GM19397 (cell line): Measurements from ENCODE around the gene NECAB2.
"Not testable (repeated sequence)": the region's sequence is repeated elsewhere in the genome, so short reads cannot be mapped to it uniquely, and the experiment has no call there.

Source experiments
- ATAC-seq: cut with Tn5 transposase; IDR thresholded peaks from one replicate; pipeline ENCODE4 v1.9.1; 2021; ENCODE audit warnings: mild to moderate bottlenecking, moderate library complexity; ENCODE audit not compliant: unreplicated experiment

Gene NECAB2

DNA sequence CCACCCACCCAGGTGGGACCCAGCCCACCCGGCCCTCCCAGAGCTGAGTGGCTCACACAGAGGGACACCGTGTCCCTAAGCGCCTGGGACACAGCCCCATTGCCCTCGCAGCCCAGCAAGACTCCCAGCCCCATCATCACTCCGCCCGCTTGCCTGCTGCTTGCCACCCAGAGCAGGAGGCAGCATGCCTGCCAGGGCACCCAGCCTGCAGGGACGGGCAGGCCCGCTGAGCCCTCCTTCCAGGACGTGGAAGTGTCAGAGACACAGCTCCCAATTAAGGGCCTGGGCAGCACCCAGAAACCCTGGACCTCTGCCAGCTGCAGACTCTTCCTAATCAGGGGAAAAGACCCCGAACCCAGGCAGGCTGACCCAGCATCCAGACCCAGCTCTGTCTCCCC lies 32.2 kb upstream of the NECAB2 start:
- ATAC-seq, result no peak

DNA sequence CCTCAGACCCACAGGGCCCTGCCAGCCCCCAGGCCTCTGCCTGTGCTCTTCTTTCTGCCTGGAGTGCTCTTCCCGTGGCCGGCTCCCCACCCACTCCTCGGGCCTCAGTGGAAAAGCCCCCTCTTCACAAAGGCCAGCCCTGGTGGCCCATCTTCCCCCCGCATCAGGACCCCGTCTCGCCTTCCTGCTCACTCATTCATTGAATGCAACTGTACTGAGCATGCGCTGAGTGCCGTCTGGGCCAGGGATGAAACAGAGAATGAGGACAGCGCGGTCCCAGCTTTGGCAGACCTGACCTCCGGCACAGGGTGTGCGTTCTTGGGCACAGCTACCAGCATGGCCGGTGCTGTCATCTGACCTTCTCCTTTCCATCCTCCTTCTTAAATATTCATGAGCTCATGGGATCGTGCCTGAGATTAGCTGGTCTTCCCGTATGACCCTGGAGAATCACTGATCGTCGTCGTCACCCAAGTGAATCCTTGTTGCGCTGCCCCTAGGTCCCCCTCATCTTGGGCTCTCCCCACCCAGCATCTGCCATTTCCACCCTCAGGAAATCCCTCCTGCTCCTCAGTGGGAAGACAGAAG lies 31.4 kb upstream of the NECAB2 start:
- ATAC-seq, result no peak

DNA sequence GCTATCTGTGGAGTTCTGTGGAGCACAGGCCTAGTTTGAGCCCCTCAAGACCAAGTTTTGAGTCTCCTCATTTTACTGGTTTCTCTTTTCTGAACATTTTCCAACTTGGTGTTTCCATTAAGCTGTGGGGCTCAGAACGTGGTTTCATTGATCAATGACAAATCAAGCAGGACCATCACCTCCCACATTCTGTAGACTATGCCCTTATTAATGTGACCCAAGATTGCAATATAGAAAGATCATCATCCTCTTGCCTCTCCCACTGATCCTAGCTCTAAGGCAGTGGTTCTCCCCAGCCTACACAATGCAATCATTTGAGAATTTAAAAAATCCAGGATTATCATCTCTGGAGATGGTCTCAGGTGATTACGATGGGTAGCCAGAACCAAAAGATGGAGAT lies 30.8 kb upstream of the NECAB2 start:
- ATAC-seq, result no peak

DNA sequence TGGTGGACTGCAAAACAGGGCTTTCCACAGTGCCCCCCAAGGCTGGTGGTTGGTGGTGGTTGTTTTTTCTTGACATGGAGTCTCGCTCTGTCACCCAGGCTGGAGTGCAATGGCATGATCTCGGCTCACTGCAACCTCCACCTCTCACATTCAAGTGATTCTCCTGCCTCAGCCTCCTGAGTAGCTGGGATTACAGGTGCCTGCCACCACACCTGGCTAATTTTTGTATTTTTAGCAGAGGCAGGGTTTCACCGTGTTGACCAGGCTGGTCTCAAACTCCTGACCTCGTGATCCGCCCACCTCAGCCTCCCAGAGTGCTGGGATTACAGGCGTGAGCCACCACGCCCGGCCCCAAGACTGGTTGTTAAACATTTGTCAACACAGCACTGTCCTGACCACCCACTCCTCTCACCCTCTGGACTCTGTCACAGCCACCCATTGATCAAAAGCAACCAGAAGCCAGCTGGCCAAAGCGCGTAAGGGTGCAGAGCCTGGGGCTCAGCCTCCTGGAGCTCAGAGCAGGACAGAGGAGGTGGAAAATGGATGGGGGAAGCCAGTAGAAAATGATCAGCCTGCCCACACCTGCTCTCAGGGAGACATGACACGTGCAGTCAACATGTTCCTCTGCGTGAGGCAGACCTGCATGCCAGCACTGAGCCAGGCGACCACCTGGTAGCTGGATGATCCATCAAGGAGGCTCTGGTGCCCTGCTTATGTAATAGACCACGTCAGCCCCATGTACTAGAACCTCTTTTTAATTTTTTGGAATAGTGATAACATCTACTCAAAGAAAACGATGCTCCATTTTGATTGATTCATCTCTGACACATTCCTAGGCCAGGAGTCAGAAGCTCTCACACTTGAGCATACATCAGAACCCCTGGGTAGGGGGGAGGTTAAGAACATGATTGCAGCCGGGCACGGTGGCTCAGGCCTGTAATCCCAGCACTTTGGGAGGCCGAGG lies 29.8 kb upstream of the NECAB2 start:
- ATAC-seq, result no peak

DNA sequence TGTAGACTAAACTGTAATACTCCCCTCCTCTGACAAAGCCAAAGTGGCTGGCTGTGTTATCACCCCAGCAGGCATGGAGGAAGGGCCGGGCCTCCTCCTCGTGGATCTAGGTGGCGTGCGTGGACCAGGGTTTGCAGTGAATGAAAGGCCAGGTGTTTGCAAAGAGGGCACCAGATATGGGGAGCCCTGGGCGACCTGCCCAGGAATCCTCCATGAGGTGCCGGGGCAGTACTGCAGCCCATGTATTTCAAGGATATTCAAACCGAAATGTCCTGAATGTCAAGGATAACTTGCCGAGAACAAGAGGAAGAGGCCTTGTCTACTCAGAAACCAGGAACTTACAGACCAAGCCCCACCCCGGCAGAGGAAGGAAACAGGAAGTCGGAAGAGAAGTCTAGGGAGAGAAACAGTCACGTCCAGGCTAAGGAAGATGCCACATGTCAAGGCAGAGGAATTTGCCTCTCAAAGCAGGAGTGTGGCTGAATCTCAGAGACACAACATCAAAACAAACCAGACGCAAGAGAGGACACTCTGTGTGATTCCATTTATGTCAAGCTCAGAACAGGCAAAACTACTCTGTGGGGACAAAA lies 28.7 kb upstream of the NECAB2 start:
- ATAC-seq, result no peak

DNA sequence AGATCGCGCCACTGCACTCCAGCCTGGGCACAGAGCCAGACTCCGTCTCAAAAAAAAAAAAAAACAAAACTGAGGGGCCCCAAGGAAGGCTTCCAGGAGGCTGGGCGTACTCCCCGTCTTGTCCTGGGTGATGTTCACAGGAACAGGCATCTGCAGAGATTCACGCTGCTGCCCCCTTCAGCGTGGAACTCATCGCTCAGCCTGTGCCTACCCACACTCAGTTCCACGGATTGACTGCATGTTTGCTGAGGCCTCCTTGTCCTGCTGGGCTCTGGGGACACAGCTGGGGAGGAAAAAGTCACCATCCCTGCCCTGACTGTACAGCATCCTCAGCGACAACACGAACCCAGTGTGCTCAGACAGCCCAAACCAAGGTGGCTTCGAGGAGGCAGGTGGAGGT lies 27.9 kb upstream of the NECAB2 start:
- ATAC-seq, result no peak

DNA sequence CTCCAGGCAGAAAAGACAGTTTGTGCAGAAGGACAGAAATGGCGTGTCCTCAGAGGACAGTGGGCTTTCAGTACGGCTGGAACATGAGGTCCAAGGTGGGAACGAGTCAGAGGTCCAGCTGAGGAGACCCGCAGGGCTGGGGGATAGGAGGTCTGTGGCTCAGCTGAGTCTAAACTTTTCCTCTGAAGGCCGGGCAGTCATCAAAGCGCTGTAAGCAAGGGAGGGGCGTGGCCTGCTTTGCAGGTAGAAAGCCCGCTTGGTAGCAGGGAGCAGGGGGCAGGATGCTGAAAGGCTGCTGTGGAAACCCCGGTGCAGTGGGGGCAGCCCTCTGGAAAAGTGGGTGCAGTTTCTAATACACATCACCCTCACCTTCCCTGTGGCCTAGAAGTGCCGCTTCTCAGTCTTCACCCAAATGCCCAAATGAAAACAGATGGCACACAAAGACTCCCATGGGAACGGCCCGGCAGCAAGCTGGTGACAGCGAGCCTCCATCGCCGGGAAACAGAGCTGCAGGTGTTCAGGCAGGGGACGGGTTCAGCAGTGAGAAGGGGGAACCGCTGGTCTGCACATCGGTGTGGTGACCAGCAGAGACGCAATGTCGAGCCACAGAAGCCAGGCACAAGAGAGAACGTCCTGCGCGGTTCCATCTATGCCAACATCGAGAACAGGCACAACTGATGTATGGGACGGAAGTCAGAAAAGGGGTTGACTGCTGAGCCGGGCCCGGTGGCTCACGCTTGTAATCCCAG lies 27.2 kb upstream of the NECAB2 start:
- no peak for ATAC-seq

DNA sequence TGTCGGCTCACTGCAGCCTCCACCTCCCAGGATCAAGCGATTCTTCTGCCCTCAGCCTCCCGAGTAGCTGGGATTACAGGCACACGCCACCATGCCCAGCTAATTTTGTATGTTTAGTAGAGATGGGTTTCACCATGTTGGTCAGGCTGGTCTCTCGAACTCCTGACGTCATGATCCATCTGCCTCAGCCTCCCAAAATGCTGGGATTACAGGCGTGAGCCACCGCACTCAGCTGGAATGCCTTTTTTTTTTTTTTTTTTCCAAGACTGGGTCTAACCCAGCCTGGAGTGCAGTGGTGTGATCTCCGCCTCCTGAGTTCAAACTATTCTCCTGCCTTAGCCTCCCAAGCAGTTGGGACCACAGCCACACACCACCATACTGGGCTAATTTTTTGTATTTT lies 26.5 kb upstream of the NECAB2 start:
- not testable (repeated sequence) for ATAC-seq

DNA sequence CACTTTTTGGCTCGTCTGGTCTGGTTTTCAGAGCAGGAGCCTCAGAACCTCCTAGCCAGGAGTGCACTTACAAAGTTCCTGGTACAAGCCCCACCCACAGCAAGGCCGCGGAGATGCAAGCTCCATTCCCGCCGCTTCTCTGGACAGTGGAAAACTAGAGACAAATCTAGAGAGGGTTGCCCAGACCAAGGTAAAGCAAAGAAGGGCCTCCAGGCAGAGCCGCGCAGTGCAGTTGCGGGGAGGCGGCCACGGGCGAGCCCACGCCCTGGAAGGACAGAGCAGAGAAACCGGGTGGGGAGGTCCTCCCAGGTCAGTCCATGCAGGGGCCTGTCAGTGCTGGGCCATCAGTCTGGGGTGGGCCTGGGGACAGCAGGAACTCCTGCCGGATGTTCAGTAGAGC lies 26.0 kb upstream of the NECAB2 start:
- ATAC-seq, result no peak

DNA sequence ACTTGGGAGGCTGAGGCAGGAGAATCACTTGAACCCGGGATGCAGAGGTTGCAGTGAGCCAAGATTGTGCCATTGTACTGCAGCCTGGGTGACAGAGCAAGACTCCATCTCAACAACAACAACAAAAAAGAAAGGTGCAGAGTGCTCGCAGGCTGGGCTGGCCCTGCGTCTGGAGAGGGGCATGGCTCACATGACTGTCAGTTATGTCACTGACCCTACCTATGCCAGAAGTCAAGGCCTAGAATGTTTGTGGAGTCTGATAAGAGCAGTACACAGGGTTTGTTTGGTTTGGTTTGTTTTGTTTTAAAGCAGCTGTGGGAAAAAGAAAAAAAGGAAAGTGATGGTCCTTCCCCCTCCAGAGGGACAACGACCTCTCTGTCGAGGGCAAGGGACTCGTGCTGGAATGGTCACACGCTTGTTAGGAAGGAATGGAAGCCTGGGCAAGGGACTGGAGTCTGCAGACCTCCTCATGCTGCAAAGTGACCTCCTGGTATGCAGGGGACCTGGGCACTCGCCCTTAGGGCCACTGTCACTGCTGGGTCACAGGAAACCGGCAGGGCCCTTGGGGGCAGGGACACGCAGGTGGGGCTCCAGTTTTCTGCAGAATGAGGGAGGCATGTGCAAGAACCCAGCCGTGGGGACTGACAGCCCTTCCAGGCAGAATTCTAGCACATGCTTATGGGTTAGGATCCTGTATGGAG lies 25.1 kb upstream of the NECAB2 start:
- no peak for ATAC-seq

DNA sequence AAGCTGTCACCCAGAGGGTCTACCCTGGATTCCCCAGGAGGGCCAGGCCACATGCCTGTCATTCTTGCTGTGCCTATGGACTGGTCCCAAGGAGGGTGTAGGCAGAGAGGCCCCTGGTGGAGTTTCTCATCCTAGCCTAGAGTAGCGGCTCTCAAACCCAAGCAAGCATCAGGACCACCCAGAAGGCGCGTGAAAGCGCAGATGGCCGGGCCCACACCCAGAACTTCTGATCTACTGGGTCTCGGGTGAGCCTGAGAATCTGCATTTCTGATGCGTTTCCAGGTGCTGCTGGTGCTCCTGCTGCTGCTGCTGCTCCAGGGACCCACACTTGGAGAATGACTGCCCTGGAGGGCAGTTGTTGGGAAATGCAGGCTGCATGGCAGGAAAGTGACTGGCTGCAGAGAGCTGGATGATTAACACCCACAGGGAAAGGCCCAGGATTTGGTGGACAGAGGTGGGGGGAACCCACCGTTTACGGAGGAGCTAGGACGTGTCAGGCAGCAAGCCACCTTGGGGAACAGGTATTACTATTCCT lies 24.5 kb upstream of the NECAB2 start:
- no peak for ATAC-seq

DNA sequence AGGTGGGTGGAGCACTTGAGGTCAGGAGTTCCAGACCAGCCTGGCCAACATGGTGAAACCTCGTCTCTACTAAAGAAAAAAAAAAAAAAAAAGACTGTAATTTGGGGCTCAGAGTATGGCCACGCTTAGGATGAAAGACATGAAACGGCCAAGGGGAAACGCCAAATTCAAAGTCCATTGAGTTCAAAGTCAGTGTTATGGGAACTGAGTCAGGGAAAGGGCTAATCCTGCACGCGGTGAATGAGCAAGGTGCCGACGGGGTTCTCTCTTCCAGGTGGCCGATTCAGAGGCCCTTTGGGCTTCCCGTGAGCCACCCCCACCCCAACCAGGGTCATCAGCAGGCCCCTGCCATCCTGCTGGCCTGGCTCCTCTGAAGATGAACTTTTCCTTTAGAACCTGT lies 22.5 kb upstream of the NECAB2 start:
- no peak for ATAC-seq

DNA sequence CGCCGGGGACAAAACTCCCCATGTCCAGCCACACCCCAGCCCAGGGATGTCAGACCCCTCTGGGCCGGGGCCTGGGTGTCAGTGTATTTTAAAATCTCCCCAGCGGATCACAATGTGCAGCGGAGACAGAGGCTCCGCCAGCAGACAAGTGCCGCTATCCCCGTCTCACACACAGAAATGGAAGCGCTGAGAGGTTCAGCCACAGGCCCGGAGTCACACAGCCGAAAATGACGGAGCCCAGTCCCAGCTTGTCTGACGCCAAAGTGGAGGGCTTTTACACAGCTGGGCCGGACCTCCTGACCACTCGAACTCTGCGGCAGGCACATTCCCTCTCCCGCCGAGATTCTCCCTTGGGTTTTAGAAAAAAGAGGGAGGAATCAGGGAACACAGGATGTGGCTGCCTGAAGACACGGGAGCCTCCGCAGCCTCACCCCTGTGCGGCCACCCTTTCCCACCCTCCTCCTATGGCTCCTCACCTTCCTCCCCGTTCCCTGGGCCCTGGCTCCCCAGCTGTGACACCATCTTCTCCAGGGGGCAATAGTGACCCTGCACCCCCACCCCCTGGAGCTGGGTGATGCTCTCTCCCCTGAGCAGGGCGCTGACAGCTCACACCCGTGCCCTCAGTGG lies 21.8 kb upstream of the NECAB2 start:
- ATAC-seq, result no peak

DNA sequence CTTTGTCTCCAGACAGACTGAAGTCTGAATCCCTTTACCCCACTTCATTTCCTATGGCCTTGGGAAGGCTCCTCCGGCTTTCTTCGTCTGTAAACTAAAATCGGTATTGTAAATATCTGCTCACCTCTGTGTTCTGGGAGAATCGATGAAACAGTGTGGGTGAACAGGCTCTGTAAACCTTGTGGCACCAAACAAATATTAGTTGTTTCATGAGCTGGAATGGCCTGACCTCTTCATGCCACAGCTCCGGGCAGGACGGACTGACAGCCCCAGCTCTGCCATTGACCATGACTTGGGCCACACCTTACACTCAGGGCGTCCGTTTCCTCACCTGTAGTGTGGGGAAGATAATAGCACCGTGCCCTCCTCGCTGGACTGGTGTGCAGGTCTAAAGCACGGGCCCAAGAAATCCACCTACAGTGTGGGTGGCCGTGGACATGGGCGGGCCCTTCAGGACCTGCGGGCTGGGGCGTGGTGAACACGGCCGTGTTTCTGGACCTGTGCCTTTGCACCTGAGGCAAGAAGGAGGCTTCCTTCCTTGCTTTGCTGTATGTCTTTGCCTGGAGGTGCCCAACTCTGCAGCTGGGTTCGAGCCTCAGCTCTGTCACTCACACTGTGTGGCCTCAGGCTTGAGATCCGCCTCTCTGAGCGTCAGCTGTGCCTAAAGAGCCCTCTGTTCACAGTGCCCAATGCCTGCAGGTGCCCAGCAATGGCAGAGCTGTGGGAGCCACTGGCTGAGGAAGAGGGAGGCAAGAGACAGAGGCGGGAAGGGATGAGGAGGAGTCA lies 21.1 kb upstream of the NECAB2 start:
- no peak for ATAC-seq

DNA sequence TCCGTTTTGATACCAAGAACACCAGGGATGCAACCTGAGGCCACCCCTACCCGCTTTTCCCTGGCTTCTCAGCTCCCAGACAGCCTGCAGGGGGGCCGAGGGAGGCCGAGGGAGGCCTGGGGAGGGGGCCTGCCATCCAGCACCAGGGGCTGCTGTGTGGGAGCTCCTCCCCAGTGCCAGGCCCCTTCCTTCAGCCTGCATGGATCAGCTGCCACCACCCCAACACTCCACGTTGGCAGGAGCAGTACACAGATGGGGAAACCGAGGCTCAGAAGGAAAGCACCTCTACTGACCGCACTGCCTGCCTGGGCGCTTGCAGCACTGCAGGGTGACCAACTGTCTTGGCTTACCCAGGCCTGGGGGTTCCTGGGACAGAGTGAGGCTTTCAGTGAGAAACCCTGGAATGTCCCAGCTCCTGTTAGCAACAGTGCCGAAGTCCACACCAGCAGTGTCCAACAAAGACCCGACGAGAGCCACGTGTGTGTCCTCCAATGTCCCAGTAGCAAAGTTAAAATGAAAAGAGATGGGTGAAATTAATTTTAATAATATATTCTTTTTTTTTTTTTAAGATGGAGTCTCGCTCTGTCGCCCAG lies 20.3 kb upstream of the NECAB2 start:
- no peak for ATAC-seq

DNA sequence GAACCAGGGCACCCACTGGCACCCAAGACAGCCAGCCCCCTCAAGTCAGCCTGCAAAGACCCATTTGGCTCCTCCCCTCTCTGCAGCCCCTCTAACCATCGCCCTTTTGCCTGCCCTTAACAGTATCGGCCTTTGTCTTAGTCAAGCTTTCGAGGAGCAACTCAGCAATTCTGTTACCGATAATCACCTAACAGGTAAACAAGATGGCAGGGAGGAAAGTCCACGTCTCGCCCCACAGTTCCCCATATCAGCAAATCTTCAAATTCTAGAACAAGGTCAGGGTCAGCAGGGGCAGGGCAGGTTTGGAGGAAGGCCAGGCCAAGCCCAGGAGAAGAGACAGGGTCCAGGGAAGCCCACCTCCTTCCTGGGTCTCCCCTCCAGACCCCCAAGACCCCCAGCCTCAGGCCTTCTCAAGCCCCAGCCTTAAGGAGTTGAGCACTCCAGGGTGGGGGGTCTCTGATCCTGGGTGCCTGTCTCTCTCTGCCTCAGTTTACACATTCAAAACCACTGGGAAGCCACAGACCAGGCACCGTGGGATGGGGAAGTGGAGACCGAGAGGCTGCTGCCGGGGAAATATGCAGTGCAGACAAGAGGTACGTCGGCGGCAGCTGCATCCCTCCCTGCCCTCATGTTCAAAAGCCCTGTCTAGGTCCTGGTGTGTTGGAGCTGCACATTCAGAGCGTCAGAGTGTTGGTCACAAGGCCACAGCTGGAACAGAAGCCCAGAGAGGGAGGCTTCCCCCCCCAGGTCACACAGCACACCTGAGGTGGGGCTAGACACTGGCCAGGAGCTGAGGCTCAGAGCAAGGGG lies 18.9 kb upstream of the NECAB2 start:
- ATAC-seq, result no peak

DNA sequence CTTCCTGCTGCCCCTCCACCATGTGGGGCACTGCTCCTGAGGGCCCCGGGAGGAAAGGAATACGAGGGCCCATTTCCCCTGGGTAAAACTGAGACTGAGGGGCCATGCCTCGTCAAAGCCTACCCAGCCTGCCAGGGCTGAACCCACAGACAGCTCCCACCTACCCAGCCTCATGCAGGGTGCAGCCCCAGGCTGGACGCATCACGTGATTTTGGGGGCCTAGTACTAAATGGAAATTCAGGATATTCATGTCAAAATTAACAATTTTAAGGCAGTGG lies 18.4 kb upstream of the NECAB2 start:
- no peak for ATAC-seq

DNA sequence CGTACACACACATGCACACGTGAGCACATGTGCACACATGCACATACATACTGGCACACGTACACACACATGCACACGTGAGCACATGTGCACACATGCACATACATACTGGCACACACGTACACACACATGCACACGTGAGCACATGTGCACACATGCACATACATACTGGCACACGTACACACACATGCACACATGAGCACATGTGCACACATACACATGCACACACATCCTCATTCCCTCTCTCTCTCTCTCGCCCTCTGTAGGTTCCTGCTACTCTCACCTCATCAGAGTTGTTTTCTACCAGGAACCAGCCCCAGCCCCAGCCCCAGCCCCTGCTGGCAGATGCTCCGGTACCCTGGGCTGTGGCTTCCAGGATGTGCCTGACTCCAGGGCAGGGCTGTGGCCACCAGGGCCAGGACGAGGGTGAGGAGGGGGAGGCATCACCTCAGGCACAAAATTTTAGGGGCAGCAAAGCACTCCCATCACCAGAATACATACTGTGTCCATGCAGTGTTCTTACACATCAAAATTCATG lies 17.1 kb upstream of the NECAB2 start:
- ATAC-seq, result not testable (repeated sequence)
